ENCODE data around the gene PSMA1. TPM values are rescaled to one million over a fixed set of nuclear protein-coding genes. Genes with fewer than 3 reads are reported as not detected.

Gene PSMA1
- 70.1 and 148 TPM in 2 replicates for total RNA-seq (ENCODE audit: low replicate concordance)

DNA sequence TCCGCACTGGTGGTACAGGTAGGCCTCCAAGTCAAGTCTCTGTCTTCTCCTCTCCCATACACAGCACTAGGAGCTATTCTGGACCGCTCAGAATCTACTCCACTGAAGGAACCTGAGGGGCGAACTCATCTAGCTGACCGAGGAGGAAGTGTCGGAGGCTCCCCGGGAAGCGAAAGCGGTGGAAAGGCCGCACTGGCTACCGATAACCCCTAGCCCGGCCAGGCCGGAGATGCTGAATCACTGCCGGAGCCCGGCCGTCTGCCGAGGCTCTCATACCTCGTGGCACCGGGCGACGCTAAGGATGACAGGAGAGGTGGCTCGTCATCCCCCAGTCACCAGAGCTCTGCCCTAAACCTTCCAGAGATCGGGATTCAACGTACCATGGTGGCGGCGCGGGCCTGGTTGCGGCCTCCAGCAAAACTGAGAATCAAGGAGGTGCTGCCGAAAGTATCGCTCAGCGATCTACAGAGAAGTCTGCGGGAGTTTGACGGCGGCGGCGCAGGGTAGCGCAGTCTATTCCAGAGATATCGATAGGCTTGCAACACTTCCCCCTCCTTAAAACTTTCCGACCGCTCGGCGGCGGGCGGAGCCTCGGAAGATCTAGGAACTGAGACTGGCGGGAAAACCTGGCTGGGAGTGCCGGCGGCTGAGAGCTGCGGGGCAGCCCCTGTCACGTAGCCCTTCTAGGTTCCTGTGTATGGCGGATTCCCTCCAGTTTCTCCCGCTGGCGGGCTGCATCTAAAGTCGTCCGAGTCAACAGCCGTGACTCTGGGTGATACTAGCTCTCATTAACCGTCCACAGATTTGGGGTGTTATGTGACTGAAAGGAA, at the start of gene PSMA1:
PSMA1 (minus strand) TSS at position 470 of the 830 bp plus-strand sequence; CDS start at position 383, 87 bp downstream.

DNA sequence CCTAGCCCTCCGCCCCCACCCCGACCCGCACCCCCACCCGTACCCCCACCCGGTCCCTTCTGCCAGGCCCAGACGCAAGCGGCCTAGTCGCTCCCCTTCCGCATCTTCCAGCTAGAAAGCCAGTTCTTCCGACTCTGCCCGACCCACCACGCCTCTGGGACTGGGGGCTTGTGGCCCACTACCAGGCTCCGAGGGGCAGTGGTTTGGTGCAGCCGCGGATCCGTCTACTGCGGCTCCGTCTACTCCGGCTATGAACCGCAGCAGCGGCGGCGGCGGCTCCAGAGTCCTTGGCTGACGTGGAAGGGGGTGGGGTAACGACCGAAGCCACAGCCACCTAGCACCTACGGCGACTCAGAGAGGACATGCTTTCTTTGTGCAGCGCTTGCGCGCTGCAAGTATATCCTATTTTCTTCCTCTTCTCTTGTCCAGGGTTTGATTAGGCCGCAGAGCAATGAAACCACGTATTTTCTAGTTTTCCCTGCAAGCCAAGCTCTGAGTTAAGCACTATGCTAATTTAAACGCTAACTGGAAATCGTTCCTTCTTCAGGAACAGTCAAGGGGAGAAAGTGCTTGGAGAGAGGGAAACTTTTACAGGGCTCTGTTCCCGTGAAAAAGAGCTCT, 20.5 kb downstream of the PSMA1 start, which contains the start of gene COPB1:
COPB1 (minus strand) TSS at position 252 of the 621 bp plus-strand sequence. CDS start 883 bp downstream, outside the sequence.

Other genes with a start within 250 kb of the PSMA1 start
- 47.6 and 96.4 TPM in 2 replicates for gene RRAS2, start 161.2 kb downstream of the PSMA1 start, total RNA-seq (ENCODE audit: low replicate concordance)
- gene COPB1, start 20.6 kb downstream of the PSMA1 start, total RNA-seq (ENCODE audit: low replicate concordance) = 252 and 296 TPM in 2 replicates
- 0.23 and 0.35 TPM in 2 replicates for gene PDE3B, start 123.4 kb upstream of the PSMA1 start, total RNA-seq (ENCODE audit: low replicate concordance)